ENCODE measurements around the gene PRM1.

DNA sequence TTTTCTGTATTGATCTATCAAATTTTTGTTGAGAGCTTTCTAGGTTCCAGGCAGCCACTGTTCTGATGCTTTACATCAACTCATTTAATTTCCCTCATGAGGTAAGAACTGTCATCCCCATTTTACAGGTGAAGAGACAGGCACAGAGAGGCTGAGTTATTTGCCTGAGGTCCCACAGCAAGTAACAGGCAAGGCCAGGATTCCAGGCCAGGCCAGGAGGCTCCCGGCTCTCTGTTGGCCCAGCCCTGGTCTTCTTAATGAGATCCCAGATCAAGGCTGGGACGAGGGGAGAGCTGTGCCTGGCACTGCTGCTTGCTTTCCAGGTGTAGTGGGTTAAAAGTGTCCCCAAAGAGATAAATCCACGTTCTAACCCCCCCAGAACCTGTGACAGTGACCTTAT is 41.7 kb upstream of the PRM1 start:
- TF ChIP-seq, protein P1, sequence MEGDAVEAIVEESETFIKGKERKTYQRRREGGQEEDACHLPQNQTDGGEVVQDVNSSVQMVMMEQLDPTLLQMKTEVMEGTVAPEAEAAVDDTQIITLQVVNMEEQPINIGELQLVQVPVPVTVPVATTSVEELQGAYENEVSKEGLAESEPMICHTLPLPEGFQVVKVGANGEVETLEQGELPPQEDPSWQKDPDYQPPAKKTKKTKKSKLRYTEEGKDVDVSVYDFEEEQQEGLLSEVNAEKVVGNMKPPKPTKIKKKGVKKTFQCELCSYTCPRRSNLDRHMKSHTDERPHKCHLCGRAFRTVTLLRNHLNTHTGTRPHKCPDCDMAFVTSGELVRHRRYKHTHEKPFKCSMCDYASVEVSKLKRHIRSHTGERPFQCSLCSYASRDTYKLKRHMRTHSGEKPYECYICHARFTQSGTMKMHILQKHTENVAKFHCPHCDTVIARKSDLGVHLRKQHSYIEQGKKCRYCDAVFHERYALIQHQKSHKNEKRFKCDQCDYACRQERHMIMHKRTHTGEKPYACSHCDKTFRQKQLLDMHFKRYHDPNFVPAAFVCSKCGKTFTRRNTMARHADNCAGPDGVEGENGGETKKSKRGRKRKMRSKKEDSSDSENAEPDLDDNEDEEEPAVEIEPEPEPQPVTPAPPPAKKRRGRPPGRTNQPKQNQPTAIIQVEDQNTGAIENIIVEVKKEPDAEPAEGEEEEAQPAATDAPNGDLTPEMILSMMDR (IDR thresholded peaks at IDR 0.05; ENCODE audit: low read depth, low read length, poor library complexity, severe bottlenecking), result no peak
- TF ChIP-seq EZH2phosphoT487 (IDR thresholded peaks at IDR 0.05; ENCODE audit: borderline replicate concordance, low read length), result no peak

Measured in DOHH2 (cell line).